ENCODE results near the gene ZNF804B. TPM values are rescaled to one million over a fixed set of nuclear protein-coding genes. Genes with fewer than 3 reads are reported as not detected.

ZNF804B gene
- total and polyA plus RNA-seq, 2 of the 4 experiments (the other 2 are of a cell fraction) = not detected

DNA sequence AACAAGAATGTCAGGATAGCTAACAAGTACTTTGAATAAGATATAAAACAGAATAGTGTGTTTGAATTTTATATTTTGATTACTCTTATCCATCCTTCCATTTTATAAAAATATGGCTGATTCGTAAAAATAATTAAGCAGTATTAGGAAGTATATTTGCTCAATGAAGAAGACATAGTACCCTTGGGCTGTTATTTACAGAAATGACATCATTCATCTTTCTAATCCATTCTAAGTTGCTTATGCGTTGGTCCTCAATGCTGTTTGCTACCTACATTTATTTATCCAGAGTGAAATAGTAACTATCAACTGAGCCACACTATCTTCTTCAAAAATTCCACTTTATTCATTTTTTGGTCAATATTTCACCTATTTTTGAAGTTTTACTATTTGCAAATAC lies 2.1 kb upstream of the ZNF804B start:
- Histone ChIP-seq H3K4me3 (ENCODE audit: insufficient read depth, low read depth, low read length) (no peak overlapping the region), H2BK120ac (ENCODE audit: low read depth, low read length) (no peak overlapping the region), H3K4ac (ENCODE audit: low read depth, low read length) (no peak overlapping the region), H4K8ac (ENCODE audit: low read depth in 2 of 2, low read length in 2 of 2) (no peak overlapping the region), H4K5ac (ENCODE audit: low read depth, low read length) (no peak overlapping the region), H3K79me1 (ENCODE audit: low read depth in 1 of 2, low read length in 2 of 2) (no peaks in the 10 kb centered on the region), H3K4me2 (ENCODE audit: low read depth, low read length) (no peak overlapping the region), H4K20me1 (ENCODE audit: insufficient read depth, low read length) (no peaks in the 10 kb centered on the region), H3K56ac (ENCODE audit: extremely low read depth, insufficient read depth, low read length) (no peak overlapping the region), H3K9ac (ENCODE audit: low read depth, low read length) (no peak overlapping the region), H3K27ac (ENCODE audit: insufficient read depth, low read length) (no peak overlapping the region), H4K91ac (ENCODE audit: insufficient read depth, low read depth, low read length) (no peak overlapping the region), H2BK15ac (ENCODE audit: low read depth, low read length) (no peak overlapping the region), H3K27me3 (ENCODE audit: control insufficient read depth, insufficient read depth, low read length) (no peaks in the 10 kb centered on the region; the same call in 1 of the 2 replicates), H3K9me1 (ENCODE audit: insufficient read depth, low read length) (no peaks in the 10 kb centered on the region), H2AFZ (replicated peaks; ENCODE audit: low read length, poor library complexity) (no peak overlapping the region), H3K9me3 (ENCODE audit: control insufficient read depth, insufficient read depth, low read length) (no peaks in the 10 kb centered on the region), H3K23ac (ENCODE audit: low read depth, low read length) (no peak overlapping the region), H2BK5ac (ENCODE audit: low read depth, low read length, poor library complexity, severe bottlenecking) (no peak overlapping the region), H2BK20ac (ENCODE audit: low read depth, low read length) (no peak overlapping the region), H3K4me1 (ENCODE audit: control insufficient read depth, insufficient read depth, low read length) (no peaks in the 10 kb centered on the region), H3K36me3 (ENCODE audit: control insufficient read depth, insufficient read depth, low read length) (no peaks in the 10 kb centered on the region), H3K14ac (replicated peaks; ENCODE audit: low read depth, low read length) (no peak overlapping the region), H2AK9ac (replicated peaks; ENCODE audit: low read depth, low read length, poor library complexity) (no peak overlapping the region), H2AK5ac (ENCODE audit: low read depth, low read length) (no peak overlapping the region), H3K18ac (ENCODE audit: low read depth, low read length) (no peak overlapping the region)
- ATAC-seq (ENCODE audit: low read depth) (no peak), DNase-seq (no peak)
- dilution Hi-C loops (cut with HindIII; ENCODE audit: low sequenced_read_pairs, unreplicated experiment) = no loop called here
- TF ChIP-seq MAFK (IDR thresholded peaks at IDR 0.05; ENCODE audit: low read depth, low read length) = no peak
- TF ChIP-seq, protein P1, sequence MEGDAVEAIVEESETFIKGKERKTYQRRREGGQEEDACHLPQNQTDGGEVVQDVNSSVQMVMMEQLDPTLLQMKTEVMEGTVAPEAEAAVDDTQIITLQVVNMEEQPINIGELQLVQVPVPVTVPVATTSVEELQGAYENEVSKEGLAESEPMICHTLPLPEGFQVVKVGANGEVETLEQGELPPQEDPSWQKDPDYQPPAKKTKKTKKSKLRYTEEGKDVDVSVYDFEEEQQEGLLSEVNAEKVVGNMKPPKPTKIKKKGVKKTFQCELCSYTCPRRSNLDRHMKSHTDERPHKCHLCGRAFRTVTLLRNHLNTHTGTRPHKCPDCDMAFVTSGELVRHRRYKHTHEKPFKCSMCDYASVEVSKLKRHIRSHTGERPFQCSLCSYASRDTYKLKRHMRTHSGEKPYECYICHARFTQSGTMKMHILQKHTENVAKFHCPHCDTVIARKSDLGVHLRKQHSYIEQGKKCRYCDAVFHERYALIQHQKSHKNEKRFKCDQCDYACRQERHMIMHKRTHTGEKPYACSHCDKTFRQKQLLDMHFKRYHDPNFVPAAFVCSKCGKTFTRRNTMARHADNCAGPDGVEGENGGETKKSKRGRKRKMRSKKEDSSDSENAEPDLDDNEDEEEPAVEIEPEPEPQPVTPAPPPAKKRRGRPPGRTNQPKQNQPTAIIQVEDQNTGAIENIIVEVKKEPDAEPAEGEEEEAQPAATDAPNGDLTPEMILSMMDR (conservative IDR thresholded peaks at IDR 0.05; ENCODE audit: low read depth, low read length) = no peak
- no peak for TF ChIP-seq NFE2L2 (IDR thresholded peaks at IDR 0.05; ENCODE audit: low read depth, low read length)
- TF ChIP-seq, protein P2, sequence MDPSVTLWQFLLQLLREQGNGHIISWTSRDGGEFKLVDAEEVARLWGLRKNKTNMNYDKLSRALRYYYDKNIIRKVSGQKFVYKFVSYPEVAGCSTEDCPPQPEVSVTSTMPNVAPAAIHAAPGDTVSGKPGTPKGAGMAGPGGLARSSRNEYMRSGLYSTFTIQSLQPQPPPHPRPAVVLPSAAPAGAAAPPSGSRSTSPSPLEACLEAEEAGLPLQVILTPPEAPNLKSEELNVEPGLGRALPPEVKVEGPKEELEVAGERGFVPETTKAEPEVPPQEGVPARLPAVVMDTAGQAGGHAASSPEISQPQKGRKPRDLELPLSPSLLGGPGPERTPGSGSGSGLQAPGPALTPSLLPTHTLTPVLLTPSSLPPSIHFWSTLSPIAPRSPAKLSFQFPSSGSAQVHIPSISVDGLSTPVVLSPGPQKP (IDR thresholded peaks at IDR 0.05; ENCODE audit: borderline replicate concordance, low read depth, low read length) = no peak
- TF ChIP-seq, protein P3, sequence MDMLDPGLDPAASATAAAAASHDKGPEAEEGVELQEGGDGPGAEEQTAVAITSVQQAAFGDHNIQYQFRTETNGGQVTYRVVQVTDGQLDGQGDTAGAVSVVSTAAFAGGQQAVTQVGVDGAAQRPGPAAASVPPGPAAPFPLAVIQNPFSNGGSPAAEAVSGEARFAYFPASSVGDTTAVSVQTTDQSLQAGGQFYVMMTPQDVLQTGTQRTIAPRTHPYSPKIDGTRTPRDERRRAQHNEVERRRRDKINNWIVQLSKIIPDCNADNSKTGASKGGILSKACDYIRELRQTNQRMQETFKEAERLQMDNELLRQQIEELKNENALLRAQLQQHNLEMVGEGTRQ (IDR thresholded peaks at IDR 0.05; ENCODE audit: low read depth, low read length) = no peak
- no peak for TF ChIP-seq POLR2A (IDR thresholded peaks at IDR 0.05; ENCODE audit: low read depth, low read length)
- TF ChIP-seq BHLHE40 (IDR thresholded peaks at IDR 0.05; ENCODE audit: low read depth, low read length) = no peak
- no peak for TF ChIP-seq FOS (IDR thresholded peaks at IDR 0.05; ENCODE audit: low read depth, low read length)
- no peak for TF ChIP-seq RCOR1 (IDR thresholded peaks at IDR 0.05; ENCODE audit: insufficient replicate concordance, low read length)
- no peak for TF ChIP-seq MAZ (IDR thresholded peaks at IDR 0.05; ENCODE audit: borderline replicate concordance, low read depth, low read length)
- TF ChIP-seq RAD21 (IDR thresholded peaks at IDR 0.05; ENCODE audit: low read length) = no peak
- no peak for TF ChIP-seq CEBPB (IDR thresholded peaks at IDR 0.05; ENCODE audit: low read depth, low read length)
- TF ChIP-seq SMC3 (IDR thresholded peaks at IDR 0.05; ENCODE audit: low read depth, low read length) = no peak
- no peak for TF ChIP-seq RFX5 (IDR thresholded peaks at IDR 0.05; ENCODE audit: low read depth, low read length)
- TF ChIP-seq CHD1 (IDR thresholded peaks at IDR 0.05; ENCODE audit: low read depth, low read length) = no peak
- TF ChIP-seq MXI1 (IDR thresholded peaks at IDR 0.05; ENCODE audit: borderline replicate concordance, low read depth, low read length) = no peak
- ChIA-PET POLR2A (ENCODE audit: unreplicated experiment) (no interaction called here), CTCF (interaction anchor here (0.8 kb wide), 1 partner anchor 504 kb away, joined by 3 read pairs; no protein-coding TSS in a partner anchor)
- intact Hi-C loops (cut with micrococcal nuclease) = no loop called here
- no TSS peak for BruUV-seq (replicated peaks)
- WGBS, 2 experiments (ENCODE audit: extremely low coverage in 2 of 2, insufficient read length in 1 of 2) = no CpG with 5 or more reads among the region's 2 CpGs
- in situ Hi-C loops (cut with MboI; ENCODE audit: low sequenced_read_pairs) = no loop called here
